Hepatocyte (in vitro differentiated cells): ENCODE measurements around the gene AUTS2.

Experiments used
- CTCF ChIP-seq: fragments of 200-600 bp; sonication (generic); IDR thresholded peaks from 2 replicates; pipeline ENCODE4 v1.5.1; 2016; ENCODE audit warnings: antibody characterized with exemption, mild to moderate bottlenecking; ENCODE audit not compliant: poor library complexity
- EZH2 ChIP-seq: fragments of 200-600 bp; sonication (generic); IDR thresholded peaks from 2 replicates; pipeline ENCODE4 v1.6.1; 2016; ENCODE audit warnings: antibody characterized with exemption, mild to moderate bottlenecking, borderline replicate concordance
- EZH2phosphoT487 ChIP-seq: fragments of 200-600 bp; sonication (generic); IDR thresholded peaks from one replicate; pipeline ENCODE4 v1.6.1; 2018; ENCODE audit warnings: antibody characterized with exemption, mild to moderate bottlenecking, low read depth, moderate library complexity; ENCODE audit not compliant: unreplicated experiment, severe bottlenecking

DNA sequence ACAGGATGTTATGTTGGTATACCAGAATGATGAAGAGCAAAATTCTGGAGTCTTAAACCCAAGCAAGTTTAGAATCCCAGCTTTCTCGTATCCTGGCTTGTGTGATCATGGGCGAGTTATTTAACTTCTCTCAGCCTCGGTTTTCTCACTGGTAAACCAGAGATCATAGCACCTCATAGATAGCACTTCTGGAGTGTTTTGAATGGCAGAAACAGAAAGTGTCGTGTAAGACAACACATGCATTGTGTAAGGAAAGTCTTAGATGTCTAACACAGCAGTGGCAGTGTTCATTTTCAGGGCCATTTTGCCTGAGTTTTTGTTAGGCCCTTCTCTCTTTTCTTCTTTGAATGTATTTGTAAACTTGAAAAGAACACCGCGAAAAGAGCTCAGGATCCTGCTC, 465.1 kb downstream of the AUTS2 start:
- TF ChIP-seq CTCF: no peak
- no peak for TF ChIP-seq EZH2
- no peak for TF ChIP-seq EZH2phosphoT487
